Natural killer cell (primary cell): ENCODE data around the gene FRMD3. TPM values are rescaled to one million over a fixed set of nuclear protein-coding genes. Genes with fewer than 3 reads are reported as not detected.

Experiments used
- ATAC-seq, 3 donors: fragments of 150-1000 bp in 2 of 3; fragments of 200-7000 bp in 1 of 3; cut with Tn5 transposase; 1 replicate in 1 of 3; 2 replicates in 2 of 3; pipeline ENCODE4 v1.10.0; 2021; ENCODE audit warnings: mild to moderate bottlenecking in 2 of 3, moderate library complexity in 2 of 3
- DNase-seq, 2 donors: peaks; one replicate each; pipeline versions ENCODE4 v3.0.0 to v3.0.0-alpha.2; 2013 to 2021; ENCODE audit warnings: mixed read lengths in 1 of 2
- H3K27ac ChIP-seq: one replicate; pipeline ENCODE4 v1.5.1; 2013; ENCODE audit warnings: mild to moderate bottlenecking, low read length
- H3K27me3 ChIP-seq: one replicate; pipeline ENCODE4 v1.6.1; 2013; ENCODE audit warnings: low read length; ENCODE audit not compliant: control insufficient read depth, insufficient read depth
- H3K36me3 ChIP-seq: one replicate; pipeline ENCODE4 v1.6.1; 2013; ENCODE audit warnings: low read length; ENCODE audit not compliant: control insufficient read depth, insufficient read depth
- H3K4me1 ChIP-seq: one replicate; pipeline ENCODE4 v1.6.1; 2013; ENCODE audit warnings: low read length; ENCODE audit not compliant: control insufficient read depth, insufficient read depth
- H3K4me3 ChIP-seq: one replicate; pipeline ENCODE4 v1.5.1; 2013; ENCODE audit warnings: low read length
- H3K9me3 ChIP-seq: one replicate; pipeline ENCODE4 v1.6.1; 2013; ENCODE audit warnings: low read length; ENCODE audit not compliant: control insufficient read depth, insufficient read depth
- H3K27ac Mint-ChIP-seq, 2 donors: one replicate each; pipeline ENCODE4 v1.8.0; 2022; ENCODE audit warnings: mild to moderate bottlenecking in 2 of 2, mixed read lengths in 2 of 2, moderate library complexity in 1 of 2
- H3K27me3 Mint-ChIP-seq, 2 donors: one replicate each; pipeline ENCODE4 v1.8.0; 2022; ENCODE audit warnings: low read depth in 2 of 2, mixed read lengths in 2 of 2
- H3K36me3 Mint-ChIP-seq: one replicate; pipeline ENCODE4 v1.8.0; 2022; ENCODE audit warnings: mixed read lengths
- H3K4me1 Mint-ChIP-seq, 2 donors: one replicate each; pipeline ENCODE4 v1.8.0; 2022; ENCODE audit warnings: mixed read lengths in 2 of 2
- H3K4me3 Mint-ChIP-seq: one replicate; pipeline ENCODE4 v1.8.0; 2022; ENCODE audit warnings: mild to moderate bottlenecking, moderate library complexity, mixed read lengths
- H3K9me3 Mint-ChIP-seq, 2 donors: one replicate each; pipeline ENCODE4 v1.8.0; 2022; ENCODE audit warnings: mixed read lengths in 2 of 2
- WGBS: methylation state at CpG from one replicate; pipeline ENCODE4 v1.1.7; 2013; ENCODE audit warnings: missing lambda C conversion rate; ENCODE audit not compliant: insufficient coverage; 5-methylcytosine and 5-hydroxymethylcytosine counted together
- intact Hi-C: fragments of 100-400 bp; cut with micrococcal nuclease; formaldehyde crosslinking; loops from one replicate; pipeline ENCODE4 v1.14.2; 2022
- total RNA-seq, 4 donors: library from RNA; stranded (reverse); fragments of 120-200 nt in 1 of 4; gene quantifications; one replicate each; pipeline versions ENCODE4 v1.2.3 to v1.2.4, GENCODE V29; 2013 to 2022
- TF ChIP-seq, protein P1 (sequence below): fragments of 200-600 bp; IDR thresholded peaks from one replicate; pipeline ENCODE4 v1.8.0; 2022; ENCODE audit warnings: antibody characterized with exemption

Gene FRMD3
- total RNA-seq, 3 donors from 2014 or later (not counting 1 experiment from before 2014, with no cell fraction given) = 1.2 to 2.4 (median 2.1) TPM

DNA sequence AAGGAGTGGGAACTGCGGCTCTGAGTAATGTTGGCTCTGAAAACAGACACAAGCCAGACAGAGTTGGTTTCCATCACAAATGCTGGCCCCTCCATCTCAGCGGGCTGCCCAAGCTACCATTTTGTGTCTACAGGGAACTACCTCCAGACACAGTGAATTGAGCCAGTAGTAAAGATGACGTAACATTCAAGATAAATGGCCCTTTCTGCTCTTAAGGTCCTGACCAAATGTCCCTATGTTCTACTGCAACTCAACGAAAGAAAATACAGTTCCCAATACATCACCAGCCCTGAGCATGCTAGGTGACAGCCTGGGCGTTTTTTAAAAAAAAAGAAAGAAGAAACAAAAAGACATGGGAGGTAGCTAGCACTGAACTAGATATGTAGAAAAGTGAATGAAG, 247.5 kb downstream of the FRMD3 start:
- Mint-ChIP-seq H3K27ac (no peak overlapping the region), H3K27me3 (no peaks in the 10 kb centered on the region), H3K4me3 (no peak overlapping the region), H3K4me1 (no peaks in the 10 kb centered on the region), H3K36me3 (no peaks in the 10 kb centered on the region), H3K9me3 (peaks cover 0 to 3% of the 10 kb centered on the region in 2 donors)
- ATAC-seq (no peak), DNase-seq (no peak)
- intact Hi-C loops = no loop called here
- no peak overlapping the region for H3K27ac ChIP-seq
- H3K4me1 ChIP-seq = no peaks in the 10 kb centered on the region
- H3K27me3 ChIP-seq = no peaks in the 10 kb centered on the region
- 45% methylated on average over 4 of the region's 5 CpGs for WGBS
- TF ChIP-seq, protein P1, sequence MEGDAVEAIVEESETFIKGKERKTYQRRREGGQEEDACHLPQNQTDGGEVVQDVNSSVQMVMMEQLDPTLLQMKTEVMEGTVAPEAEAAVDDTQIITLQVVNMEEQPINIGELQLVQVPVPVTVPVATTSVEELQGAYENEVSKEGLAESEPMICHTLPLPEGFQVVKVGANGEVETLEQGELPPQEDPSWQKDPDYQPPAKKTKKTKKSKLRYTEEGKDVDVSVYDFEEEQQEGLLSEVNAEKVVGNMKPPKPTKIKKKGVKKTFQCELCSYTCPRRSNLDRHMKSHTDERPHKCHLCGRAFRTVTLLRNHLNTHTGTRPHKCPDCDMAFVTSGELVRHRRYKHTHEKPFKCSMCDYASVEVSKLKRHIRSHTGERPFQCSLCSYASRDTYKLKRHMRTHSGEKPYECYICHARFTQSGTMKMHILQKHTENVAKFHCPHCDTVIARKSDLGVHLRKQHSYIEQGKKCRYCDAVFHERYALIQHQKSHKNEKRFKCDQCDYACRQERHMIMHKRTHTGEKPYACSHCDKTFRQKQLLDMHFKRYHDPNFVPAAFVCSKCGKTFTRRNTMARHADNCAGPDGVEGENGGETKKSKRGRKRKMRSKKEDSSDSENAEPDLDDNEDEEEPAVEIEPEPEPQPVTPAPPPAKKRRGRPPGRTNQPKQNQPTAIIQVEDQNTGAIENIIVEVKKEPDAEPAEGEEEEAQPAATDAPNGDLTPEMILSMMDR = no peak
- no peak overlapping the region for H3K4me3 ChIP-seq
- no peaks in the 10 kb centered on the region for H3K9me3 ChIP-seq
- no peaks in the 10 kb centered on the region for H3K36me3 ChIP-seq

DNA sequence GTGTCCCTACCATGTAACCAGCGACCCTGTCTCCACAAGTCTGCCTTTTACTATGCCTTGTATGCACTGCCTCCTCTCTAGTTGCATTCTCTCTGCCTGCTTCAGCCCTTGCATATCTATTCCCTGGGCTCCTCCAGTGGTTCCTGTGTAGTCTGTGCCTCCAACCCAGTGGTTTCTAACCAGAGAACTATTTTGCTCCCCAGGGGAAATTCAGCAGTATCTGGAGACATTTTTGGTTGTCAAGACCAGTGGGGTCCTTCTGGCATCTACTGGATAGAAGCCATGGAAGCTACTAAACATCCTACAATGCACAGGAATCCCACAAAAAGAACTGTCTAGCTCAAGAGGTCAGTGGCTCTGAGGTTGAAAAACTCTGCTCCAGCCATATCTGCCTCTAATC, 251.2 kb downstream of the FRMD3 start:
- Histone ChIP-seq H3K4me3 (no peak overlapping the region), H3K36me3 (no peaks in the 10 kb centered on the region), H3K27ac (no peak overlapping the region), H3K4me1 (no peaks in the 10 kb centered on the region), H3K9me3 (no peaks in the 10 kb centered on the region), H3K27me3 (no peaks in the 10 kb centered on the region)
- Mint-ChIP-seq H3K36me3 (no peaks in the 10 kb centered on the region), H3K4me3 (no peak overlapping the region), H3K9me3 (peaks cover 0 to 3% of the 10 kb centered on the region in 2 donors), H3K4me1 (no peaks in the 10 kb centered on the region), H3K27ac (no peak overlapping the region), H3K27me3 (no peaks in the 10 kb centered on the region)
- ATAC-seq = no peak
- TF ChIP-seq, protein P1 = no peak
- 86% methylated on average over 1 of the region's 1 CpG for WGBS
- intact Hi-C loops = no loop called here
- no peak for DNase-seq

DNA sequence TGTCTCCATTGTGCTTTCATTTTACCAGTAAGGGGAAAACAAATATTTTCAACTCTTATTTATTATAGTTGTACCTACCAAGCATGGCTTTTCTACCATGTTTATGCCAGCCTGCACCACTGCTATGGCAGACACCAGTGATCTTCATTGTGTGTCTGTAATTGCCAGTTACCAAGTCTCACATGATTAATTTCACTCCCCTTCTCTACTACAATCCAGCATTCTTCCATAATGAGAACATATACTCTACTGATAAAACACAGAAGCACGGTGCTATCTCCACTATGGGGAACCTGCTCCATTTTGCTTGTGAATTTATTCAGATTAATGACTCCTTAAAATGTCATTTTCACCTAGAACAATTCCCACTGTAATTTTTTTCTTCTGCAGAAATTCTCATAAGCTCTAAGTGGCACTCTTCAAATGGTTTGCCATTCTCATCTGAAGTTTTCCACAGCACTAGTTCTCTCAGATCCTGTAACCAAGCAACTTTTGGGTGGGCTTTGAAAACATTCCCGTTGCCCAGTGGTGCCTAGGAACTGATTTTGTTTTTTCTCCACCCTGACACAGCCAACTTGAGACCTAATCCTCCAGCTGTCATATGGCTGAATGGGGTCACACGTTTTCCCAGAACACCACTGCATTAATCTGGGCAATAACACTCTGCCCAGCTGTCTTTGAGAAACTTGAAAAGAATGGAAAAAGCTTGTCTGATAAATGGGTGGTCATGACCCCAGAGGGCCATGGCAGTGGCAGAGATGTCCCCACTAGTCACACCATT, 252.6 kb downstream of the FRMD3 start:
- Mint-ChIP-seq H3K9me3 (peaks cover 0 to 3% of the 10 kb centered on the region in 2 donors), H3K4me1 (peaks cover 9 to 12% of the 10 kb centered on the region in 2 donors), H3K36me3 (no peaks in the 10 kb centered on the region), H3K4me3 (no peak overlapping the region), H3K27me3 (no peaks in the 10 kb centered on the region), H3K27ac (no peak overlapping the region)
- ATAC-seq (no peak), DNase-seq (no peak)
- no peaks in the 10 kb centered on the region for H3K27me3 ChIP-seq
- TF ChIP-seq, protein P1 = no peak
- no peaks in the 10 kb centered on the region for H3K36me3 ChIP-seq
- no peak overlapping the region for H3K27ac ChIP-seq
- no peaks in the 10 kb centered on the region for H3K9me3 ChIP-seq
- H3K4me3 ChIP-seq = no peak overlapping the region
- intact Hi-C loops = no loop called here
- H3K4me1 ChIP-seq = no peaks in the 10 kb centered on the region
- whole genome bisulfite sequencing = 64% methylated on average over 3 of the region's 3 CpGs

DNA sequence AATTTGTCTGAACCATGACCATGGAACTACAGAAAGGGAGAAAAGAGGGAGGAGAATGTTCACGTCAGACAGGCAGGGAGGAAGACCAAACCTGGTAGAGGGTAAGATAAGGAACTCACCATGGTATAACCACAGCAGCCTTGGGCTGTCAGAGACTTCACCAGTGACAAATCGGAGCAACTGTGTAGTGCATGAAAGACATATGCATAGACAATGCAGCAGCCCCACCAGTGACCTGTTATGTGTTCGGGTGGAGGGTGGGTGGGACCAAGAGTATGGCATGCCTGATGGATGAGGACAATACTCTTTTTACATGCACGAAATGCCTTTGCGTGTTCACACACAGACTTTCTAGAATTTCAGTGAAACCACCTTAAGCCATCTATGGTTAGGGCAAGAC, 253.5 kb downstream of the FRMD3 start:
- Mint-ChIP-seq H3K27ac (no peak overlapping the region), H3K4me1 (peaks cover 12 to 13% of the 10 kb centered on the region in 2 donors), H3K36me3 (no peaks in the 10 kb centered on the region), H3K4me3 (no peak overlapping the region), H3K27me3 (no peaks in the 10 kb centered on the region), H3K9me3 (peaks cover 0 to 3% of the 10 kb centered on the region in 2 donors)
- H3K4me1 ChIP-seq = no peaks in the 10 kb centered on the region
- 68% methylated on average over 5 of the region's 5 CpGs for WGBS
- ATAC-seq (no peak), DNase-seq (no peak)
- H3K27ac ChIP-seq = no peak overlapping the region
- no peaks in the 10 kb centered on the region for H3K9me3 ChIP-seq
- no peaks in the 10 kb centered on the region for H3K27me3 ChIP-seq
- H3K36me3 ChIP-seq = no peaks in the 10 kb centered on the region
- intact Hi-C loops = no loop called here
- H3K4me3 ChIP-seq = no peak overlapping the region
- TF ChIP-seq, protein P1 = no peak
